SH-SY5Y (cell line): ENCODE results near the gene KYAT1.

Experiments
- GATA2 ChIP-seq: IDR thresholded peaks from 2 replicates; pipeline ENCODE4 v1.6.1; 2011; ENCODE audit warnings: mild to moderate bottlenecking, low read depth, low read length
- GATA3 ChIP-seq: IDR thresholded peaks from 2 replicates; pipeline ENCODE4 v1.6.1; 2011; ENCODE audit warnings: low read depth, mild to moderate bottlenecking, low read length, moderate library complexity

DNA sequence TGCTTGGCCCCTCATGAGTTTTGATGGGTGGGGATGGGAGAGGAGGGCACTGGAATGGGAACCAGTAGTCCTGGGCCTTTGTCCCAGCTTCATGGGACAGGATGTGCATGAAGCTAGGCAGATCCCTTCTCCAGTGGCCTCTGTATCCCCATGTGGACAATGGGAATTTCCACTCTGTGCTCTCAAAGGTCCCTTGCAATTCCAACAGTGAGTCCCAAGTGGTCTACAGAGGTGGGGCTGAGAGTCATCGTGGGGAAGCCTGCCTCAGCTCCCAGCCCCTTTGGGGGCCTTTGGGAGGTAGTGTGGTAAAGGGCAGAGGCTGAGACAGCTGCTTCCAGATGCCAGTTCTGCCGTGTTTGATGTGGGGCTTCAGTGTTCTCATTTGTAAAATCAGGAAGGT lies 37.2 kb upstream of the KYAT1 start:
- no peak for TF ChIP-seq GATA3
- TF ChIP-seq GATA2, result no peak
